Measurements from ENCODE around the gene CNIH2. TPM values are rescaled to one million over a fixed set of nuclear protein-coding genes. Genes with fewer than 3 reads are reported as not detected.
A peak's percentile ranks its signal among the peaks of the same experiment; 100 is the strongest.

CNIH2 gene
- total and polyA plus RNA-seq, 2 of the 13 experiments (the other 11 are each of a cell fraction or from before 2014, with no cell fraction given), result 0.60 to 0.69 TPM

GRCh38 chr11:66282468-66283455 is 4.8 kb downstream of the CNIH2 start (continued):
- TF ChIP-seq NR0B2 (CRISPR knock-in tag; IDR thresholded peaks at IDR 0.05) (peak; percentile 54; the same call in 1 of the 2 replicates), MEF2D (CRISPR knock-in tag; IDR thresholded peaks at IDR 0.05) (peak; percentile 48), ZNF430 (CRISPR knock-in tag; IDR thresholded peaks at IDR 0.05) (peak; percentile 46; the same call in 1 of the 2 replicates), CBFB (CRISPR knock-in tag; IDR thresholded peaks at IDR 0.05) (peak; percentile 77), ZNF326 (CRISPR knock-in tag; IDR thresholded peaks at IDR 0.05; ENCODE audit: borderline replicate concordance) (peak; percentile 98), ZNF570 (CRISPR knock-in tag; IDR thresholded peaks at IDR 0.05; ENCODE audit: borderline replicate concordance) (no peak), FOXP1 (IDR thresholded peaks at IDR 0.05) (no peak), FOXP1 (CRISPR knock-in tag; IDR thresholded peaks at IDR 0.05) (no peak), ARNT (IDR thresholded peaks at IDR 0.05) (no peak), ZNF407 (CRISPR knock-in tag; IDR thresholded peaks at IDR 0.05; ENCODE audit: not compliant biosample characterization) (no peak), RFX5 (IDR thresholded peaks at IDR 0.05; ENCODE audit: low read depth, low read length) (peak; percentile 89), DNMT1 (CRISPR knock-in tag; IDR thresholded peaks at IDR 0.05) (no peak), ZNF546 (CRISPR knock-in tag; conservative IDR thresholded peaks at IDR 0.05) (no peak), HMGA1 (CRISPR knock-in tag; conservative IDR thresholded peaks at IDR 0.05) (no peak)

All from HepG2 (cell line).